HG03064 (cell line): ENCODE results near the gene BTNL9.
"Not testable (repeated sequence)": the region's sequence is repeated elsewhere in the genome, so short reads cannot be mapped to it uniquely, and the experiment has no call there.

Experiments used
- ATAC-seq: cut with Tn5 transposase; IDR thresholded peaks from one replicate; pipeline ENCODE4 v1.9.1; 2021; ENCODE audit warnings: low read depth; ENCODE audit not compliant: unreplicated experiment

BTNL9 gene

DNA sequence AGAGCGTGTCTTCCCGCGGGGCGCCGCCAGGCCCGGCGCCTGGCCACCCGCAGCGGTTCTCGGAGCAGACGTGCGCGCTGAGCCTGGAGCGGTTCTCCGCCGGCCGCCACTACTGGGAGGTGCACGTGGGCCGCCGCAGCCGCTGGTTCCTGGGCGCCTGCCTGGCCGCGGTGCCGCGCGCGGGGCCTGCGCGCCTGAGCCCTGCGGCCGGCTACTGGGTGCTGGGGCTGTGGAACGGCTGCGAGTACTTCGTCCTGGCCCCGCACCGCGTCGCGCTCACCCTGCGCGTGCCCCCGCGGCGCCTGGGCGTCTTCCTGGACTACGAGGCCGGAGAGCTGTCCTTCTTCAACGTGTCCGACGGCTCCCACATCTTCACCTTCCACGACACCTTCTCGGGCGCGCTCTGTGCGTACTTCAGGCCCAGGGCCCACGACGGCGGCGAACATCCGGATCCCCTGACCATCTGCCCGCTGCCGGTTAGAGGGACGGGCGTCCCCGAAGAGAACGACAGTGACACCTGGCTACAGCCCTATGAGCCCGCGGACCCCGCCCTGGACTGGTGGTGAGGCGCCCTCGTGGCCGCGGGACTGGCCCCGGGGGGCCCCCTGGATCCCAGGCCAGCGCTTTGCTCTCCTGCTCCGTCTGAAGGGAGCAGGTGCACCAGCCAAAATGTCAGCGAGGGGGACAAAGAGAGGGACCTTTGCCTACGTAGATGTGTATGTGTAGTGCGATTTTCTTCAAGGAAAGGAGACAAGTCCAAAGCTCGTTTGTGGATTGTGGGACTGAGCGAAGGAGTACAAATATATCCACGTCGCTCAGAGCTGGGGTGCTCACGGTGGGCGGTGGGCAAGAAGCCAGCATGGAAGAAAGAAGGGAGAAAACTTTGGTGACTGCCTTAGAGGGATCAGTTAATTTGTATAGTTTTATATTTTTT is 19.5 kb downstream of the BTNL9 start:
- ATAC-seq: no peak

DNA sequence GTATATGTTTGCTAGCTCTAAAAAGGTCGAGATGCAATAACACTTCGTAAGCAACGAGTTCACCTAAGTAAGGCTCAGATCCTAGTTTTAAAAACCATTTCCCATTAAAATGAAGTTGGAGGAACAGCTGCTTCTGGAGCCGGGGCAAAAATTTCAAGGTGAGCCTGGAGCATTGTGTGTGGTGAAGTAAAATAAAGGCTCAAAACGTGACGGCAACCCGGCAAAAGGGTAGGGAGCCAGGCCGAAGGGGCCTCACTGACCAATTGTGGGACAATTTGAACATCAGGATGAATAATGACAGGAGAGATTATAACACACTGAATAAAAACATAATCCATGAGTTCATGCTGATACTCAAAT is 20.1 kb downstream of the BTNL9 start:
- ATAC-seq: no peak

DNA sequence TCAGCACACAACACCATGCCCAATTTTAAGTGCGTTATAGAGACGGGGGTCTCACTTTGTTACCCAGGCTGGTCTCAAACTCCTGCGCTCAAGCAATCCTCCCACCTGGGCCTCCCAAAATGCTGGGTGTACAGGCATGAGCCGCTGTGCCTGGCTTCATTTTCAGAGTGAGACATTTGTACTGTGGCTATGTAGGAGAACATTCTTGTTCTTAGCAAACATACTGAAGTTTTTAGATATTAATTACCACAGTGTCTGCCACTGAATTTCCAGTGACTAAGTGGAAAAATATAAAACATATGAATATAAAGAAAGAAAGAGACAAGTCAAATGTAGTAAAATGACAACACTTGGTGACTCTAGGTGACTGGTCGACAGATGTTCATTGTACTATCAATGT is 20.9 kb downstream of the BTNL9 start:
- no peak for ATAC-seq

DNA sequence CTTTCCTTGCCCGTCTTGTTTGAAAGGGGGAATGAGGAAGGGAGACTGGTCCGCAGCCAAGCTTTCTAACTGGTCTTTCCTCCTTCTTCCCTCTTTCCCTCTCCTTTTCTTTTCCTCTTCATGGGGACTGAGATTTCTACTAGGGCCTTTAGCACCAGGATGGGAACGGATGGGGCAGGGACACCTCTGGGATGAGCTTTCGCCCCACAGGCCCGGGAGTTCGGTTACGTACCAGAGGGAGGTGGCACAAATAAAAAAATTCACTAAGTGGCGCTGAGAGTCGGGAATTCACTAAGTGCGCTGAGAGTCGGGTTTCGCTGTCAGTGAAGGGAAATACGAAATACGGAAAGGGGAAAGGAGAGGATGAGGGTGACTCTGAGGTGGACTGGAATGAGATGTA is 21.6 kb downstream of the BTNL9 start:
- ATAC-seq: no peak

DNA sequence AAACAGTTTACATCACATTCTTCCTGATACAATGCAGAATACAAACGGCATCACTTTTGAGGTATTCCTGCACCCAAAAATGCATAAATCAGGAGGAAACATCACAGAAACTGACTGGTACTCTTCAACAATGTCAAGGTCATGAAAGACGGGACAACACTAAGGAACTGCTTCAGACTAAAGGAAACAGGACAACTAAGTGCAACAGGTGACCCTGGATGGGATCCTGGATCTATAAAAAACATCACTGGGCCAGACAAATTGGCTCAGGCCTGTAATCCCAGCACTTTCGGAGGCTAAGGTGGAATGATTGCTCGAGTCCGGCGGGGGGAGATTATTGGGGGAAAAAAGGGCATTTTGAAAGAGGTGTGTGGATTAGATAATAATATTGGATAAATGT is 22.6 kb downstream of the BTNL9 start:
- no peak for ATAC-seq

DNA sequence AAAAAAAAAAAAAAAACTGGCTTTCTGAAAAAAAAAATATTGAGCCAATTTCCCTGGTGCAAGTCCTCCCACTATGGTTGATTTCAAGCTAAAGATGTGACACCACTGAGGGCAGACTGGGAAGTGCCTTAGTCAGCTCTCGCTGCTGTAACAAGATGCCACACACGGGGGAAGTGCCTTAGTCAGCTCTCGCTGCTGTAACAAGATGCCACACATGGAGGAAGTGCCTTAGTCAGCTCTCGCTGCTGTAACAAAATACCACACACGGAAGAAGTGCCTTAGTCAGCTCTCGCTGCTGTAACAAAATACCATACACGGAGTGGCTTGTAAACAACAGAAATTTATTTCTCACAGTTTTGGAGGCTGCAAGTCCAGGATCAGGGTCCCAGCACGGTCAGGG is 23.4 kb downstream of the BTNL9 start:
- ATAC-seq: no peak

DNA sequence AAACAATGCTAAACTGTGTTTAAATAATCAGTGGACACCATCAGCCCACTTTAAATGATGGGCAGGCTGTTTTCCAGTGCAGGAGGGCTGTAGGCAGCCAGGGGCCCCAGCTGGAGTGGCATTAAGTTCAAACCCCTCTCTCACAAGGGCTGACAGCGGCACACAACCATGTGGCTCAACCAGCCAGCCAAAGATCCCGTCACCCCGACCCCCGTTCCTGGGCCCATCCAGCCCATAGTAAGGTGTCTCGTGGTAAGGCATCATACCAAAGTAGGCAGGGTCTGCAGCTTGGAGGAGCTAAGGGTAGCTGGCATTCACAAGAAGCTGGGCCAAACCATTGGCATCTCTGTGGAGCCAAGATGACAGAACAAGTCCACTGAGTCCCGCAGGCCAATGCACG is 24.9 kb downstream of the BTNL9 start:
- no peak for ATAC-seq

DNA sequence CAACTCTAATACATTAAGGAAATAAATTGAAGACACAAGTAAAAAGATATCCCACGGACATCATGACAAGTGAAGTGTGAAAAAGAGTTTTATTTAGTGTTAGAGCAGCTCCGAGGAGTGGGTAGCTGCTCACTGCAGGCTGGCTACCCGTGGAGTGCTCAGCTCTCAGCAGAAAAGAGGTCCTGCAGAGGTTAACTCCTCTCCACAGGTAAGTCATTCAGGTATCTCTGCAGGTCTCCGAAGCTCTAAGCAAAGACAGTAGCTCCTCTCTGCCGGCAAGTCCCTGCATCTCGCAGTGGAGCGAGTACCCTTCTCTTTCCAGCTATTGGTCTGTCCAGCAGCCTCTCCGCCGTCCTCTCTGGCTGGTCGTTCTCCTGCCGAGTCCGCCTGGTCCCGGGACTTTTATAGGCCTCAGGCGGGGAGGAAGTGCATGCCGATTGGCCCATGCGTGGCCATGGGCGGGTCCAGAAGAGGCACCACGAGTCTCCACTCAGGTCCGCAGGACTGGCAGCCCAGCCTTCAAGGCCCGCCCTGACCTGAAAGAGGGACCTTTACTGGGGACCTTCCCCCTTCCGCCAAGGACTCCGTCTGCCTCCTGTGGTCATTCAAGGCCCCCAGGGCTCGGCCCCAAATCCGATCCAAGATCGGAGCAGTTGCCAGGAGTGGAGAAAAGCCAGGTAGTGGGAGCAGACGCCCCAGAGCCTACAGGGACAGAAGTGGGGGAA is 29.9 kb downstream of the BTNL9 start:
- ATAC-seq: no peak

DNA sequence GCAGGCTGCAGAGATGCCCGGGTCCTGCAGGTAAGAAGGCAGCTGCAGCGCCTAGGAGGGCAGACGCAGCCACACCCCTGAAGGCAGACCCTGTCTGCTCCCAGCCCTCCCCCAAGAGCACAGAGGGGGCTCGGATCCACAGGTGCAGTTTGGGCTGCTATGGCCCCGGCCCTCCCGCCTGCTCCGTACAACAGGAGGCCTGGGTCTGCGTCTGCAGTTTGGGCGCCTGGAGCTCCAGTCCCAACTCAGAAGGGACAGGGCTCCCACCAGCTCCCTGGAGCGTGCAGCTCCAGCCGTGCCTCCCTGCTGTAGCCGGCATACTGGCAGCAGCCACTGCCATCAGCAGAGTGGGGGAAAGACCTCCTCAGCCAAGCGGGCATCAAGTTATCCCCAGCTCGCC is 30.5 kb downstream of the BTNL9 start:
- ATAC-seq: no peak

DNA sequence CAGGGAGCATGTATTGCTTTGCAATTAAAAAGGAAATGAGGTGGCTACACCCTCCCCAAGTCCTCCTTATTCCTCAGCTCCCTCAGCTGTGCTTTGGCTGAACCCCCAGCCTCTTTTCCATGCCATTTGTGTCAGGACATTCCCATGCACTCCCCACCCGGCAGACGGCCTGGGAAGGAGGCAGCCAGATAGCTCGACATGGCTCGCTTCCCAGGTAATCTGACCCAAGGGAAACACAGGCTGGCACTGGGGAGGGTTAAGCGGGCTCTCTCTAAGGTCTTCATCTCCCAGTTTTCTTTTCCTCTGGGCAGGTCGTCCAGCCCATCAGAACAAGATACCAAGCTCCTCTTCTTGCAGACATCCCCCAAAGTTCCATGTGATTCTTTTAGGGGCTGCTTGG is 31.2 kb downstream of the BTNL9 start:
- ATAC-seq: no peak

DNA sequence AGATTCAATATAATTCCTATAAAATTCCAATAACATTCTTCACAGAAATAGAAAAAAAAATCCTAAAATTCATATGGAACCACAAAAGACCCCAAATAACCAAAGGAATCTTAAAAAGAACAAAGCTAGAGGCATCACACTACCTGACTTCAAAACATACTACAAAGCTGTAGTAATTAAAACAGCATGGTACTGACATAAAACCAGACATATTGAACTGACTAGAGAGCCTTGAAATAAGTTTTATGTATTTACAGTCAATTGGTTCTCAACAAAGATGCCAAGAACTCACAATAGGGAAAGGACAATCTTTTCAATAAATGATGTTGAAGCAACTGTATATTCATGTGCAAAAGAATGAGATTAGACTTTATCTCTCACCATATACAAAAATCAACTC is 36.9 kb downstream of the BTNL9 start:
- ATAC-seq: no peak

DNA sequence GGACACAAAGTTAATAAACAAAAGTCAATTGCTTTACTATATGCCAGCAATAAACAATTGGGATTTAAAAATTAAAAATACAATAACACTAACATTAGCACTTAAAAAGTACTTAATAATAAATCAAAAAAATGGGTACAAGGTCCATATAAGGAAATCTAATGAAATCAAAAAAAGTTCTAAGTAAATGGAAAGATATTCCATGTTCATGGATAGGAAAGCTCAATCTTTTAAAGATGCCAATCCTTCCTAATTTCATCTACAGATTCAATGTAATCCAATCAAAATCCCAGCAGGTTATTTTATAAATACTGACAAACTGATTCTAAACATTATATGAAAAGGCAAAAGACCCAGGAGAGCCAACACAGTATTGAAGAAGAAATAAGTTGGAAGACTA is 41.9 kb downstream of the BTNL9 start:
- no peak for ATAC-seq

DNA sequence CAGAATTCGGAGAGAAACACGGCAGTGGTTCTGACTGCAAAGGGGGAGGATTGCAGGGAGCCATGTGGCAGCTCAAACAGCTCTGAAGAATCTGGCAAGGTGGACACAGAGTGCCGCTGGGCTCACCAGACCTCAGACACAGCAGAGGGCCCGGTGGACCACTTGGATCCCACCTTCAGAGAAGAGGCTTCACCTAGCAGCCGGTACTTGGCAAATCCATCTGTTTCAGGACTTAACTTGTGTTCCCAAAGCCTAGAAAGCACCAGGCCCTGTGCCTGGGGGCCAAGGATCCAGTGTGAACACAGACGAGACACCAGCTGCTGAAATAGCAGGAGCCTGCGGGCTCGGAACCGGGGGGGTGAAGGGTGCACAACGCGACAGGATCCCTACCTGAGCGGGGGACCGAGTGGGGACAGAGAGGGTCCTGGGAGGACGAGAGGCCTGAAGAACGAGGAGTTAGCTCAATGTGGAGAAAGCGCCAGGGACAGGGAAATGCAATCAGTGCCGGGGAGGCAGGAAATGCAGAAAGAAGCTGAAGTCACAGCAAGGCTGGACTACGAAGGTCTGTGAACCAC is 44.6 kb downstream of the BTNL9 start:
- no peak for ATAC-seq

DNA sequence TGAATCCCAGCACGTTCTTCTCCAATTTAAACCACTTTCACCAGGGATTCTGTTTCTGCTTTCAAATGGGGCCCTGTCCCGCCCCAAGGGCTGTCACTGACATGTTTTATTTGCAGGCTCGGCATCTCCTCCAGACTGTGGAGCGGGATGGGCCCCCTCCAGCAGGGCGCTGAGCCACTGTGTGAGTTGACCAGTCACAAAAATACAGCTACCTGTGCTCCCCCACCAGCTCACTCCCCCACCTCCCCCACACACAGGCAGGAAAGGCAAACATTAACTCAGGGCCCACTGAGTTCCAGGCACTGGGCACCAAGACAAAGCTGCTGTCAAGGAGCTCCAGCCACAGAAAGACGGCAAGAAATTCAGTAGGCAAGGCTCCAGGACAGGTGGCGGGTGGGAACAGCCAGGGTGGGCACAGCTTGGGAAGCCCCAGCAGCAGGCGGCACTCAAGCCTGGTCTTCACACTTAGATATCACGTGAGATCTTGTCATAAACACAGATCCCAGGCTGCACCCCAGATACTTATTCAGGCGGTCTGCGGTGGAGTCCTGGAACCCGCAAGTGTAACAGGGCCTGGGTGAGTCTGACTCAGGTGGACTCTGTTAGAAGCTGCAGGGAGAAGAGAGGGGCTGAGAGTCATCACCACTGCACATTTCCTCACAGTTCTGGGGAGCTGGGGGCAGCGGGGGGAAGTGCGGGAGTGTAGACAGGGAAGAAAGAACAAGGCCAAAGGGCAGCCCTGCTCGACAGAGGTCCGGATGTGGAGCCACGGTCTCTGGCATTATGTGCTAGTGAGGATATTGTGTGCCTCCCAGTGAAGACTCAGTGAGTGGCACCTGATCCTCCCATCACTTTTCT is 46.2 kb downstream of the BTNL9 start:
- ATAC-seq: no peak

DNA sequence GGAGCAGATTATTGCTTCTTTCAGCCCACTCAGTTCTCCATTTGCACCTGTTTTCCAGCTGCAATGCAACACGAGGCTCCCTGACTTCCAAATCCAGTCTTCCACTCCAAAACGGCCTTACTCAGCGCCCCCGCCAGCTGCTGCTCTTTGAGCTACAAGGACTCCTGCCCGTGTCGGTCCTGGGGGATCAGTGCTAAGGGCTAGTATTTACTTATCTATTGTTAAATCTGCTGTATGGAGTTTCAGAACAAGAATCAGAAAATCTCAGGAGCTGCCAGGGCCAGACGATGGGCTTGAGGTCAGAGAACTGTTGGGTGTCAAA is 46.8 kb downstream of the BTNL9 start:
- ATAC-seq: no peak

DNA sequence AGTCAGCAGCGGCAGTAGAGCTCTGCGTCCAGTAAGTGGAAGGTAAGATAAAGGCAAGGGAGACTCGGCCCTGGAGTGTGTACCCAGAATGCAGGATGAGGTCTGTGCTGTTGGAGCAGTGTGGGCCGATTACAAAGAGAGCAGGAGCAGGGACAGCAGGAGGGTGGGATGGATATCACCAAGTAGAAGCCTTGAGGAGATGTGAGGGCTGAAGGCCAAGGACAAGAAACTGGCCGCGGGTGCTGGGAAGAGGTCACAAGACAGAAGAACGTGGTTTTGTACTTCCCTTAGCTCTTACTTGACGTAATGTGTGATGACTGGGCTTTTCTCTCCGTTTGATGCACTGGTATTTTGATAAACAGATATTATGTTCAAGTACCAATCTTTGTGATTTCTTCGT is 47.2 kb downstream of the BTNL9 start:
- ATAC-seq: no peak

DNA sequence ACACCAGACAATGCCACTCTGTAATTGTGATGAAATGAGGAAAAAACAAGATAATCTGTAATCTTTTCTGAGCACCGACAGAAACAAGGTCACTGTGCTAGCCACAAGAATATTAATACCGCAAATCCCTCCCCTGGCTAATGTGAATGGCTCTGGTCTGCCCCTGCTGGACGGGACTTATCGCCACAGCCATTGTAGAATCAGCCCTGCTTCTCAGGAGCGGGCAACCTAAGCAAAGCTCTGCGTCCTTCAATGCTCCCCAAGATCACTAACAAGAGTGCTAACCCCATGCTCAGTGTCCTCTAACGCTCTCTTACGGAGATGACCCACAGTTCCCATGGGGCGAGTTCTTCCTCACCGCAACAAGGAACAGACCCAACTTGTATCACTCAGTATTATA is 48.2 kb downstream of the BTNL9 start:
- no peak for ATAC-seq

DNA sequence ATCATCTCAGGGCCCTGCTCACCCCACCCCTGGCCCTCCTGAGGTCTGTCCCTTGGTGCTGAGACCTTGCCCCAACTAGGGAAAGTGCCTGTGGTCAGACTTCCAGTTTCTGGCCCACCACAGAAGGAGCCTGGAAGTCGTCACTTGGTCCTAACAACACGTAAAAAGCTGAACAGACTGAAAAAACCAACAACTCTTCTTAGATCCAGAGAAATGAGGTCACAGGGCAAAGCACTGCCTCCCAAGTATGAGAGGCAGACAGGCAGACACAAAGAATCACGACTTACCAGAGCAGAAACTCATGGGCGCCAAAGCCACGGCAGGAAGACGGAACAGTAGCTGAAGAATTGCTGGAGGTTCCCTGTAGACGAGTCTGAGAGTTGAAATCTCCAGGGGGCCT is 52.4 kb downstream of the BTNL9 start:
- ATAC-seq: no peak

DNA sequence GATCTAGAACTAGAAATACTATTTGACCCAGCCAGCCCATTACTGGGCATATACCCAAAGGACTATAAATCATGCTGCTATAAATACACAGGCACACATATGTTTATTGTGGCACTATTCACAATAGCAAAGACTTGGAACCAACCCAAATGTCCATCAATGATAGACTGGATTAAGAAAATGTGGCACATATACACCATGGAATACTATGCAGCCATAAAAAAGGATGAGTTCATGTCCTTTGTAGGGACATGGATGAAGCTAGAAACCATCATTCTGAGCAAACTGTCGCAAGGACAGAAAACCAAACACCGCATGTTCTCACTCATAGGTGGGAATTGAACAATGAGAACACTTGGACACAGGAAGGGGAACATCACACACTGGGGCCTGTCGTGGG is 55.1 kb downstream of the BTNL9 start:
- not testable (repeated sequence) for ATAC-seq

DNA sequence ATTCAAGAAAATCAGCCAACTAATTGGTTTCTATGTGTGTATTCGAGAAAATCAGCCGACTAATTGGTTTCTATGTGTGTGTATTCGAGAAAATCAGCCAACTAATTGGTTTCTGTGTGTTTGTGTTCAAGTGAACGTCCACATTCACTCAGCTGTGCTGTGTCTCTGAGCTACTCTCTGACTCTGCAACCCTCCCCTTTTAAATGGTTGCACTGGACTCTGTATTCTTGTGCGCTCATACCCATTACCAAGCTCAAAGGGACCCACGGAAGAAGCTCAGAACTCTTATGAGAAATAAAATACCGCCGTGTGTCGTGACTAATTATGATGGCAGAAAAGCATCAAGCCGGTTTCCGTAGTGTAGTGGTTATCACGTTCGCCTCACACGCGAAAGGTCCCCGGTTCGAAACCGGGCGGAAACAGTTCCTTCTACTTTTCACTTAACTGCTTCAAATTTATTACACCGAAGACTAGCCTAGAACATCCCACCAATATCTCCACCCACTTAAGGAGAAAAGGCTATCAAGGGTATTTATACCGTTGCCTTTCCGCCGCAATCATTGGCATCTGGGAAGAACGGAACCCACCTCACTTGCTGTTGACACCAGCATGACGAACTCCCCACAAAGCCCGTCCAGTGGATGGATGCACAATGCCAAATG is 56.8 kb downstream of the BTNL9 start:
- not testable (repeated sequence) for ATAC-seq
